NCI-H1417 treated with DMSO at 0.1 percent for 48 hours (cell line): ENCODE measurements around the gene TCF3.

Experiments
- DNase-seq: peaks from one replicate; lab custom pipeline; 2025; lab: John Stamatoyannopoulos, UW

TCF3 gene

DNA sequence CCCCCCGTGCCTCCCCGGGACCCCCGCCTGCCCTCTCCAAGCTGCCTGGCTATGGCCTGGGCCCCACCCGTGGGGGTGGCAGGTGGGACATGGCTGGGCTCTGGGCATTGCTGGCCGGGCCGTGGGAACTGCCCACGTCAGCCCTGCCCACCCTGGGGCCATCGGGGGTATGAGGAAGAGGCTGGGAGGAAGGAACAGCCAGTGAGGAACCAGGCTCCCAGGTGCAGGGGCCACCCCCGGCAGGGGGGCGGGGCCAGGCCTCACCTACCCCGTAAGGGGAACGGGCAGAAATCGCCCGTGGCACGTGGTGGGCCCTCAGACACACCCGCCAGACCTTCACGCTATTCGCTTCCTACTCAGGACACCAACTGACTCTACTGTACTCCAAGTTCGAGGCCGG, 22.4 kb downstream of the TCF3 start:
- DNase-seq: no peak

- DNase-seq: no peak
These were observed 23.1 kb downstream of the TCF3 start for GRCh38 chr19:1629256-1629808.

GRCh38 chr19:1627194-1627593, 25.2 kb downstream of the TCF3 start:
- DNase-seq: no peak

DNA sequence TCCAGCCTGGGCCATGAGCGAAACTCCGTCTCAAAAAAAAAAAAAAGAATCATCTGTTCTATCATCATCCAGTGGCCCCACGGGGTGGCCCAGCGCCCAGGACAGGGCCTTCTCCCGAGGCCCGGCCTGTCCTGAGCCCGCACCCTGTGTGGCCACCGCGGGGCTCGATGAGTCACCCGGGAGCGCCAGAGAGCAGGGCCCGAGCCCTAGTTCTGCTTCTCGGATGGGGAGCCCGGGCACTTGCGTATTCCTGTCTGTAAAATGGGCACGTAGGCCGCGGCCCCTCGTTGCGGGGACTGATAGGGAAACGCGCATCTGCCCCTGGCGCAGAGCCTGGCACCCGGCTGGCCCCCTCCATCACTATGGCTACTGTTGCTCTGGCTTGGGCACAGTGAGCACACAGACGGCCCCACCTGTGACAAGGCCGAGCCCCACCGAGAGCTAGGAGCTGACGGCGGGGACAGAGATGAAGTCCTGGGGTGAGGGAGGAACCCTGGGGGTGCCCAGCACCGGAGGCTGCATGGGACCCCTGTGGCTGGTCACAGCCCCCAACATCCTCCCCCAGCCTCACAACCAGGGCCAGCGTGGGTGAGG, 25.9 kb downstream of the TCF3 start:
- DNase-seq: no peak

- no peak for DNase-seq
These were observed 28.0 kb downstream of the TCF3 start for GRCh38 chr19:1624458-1624857.

DNA sequence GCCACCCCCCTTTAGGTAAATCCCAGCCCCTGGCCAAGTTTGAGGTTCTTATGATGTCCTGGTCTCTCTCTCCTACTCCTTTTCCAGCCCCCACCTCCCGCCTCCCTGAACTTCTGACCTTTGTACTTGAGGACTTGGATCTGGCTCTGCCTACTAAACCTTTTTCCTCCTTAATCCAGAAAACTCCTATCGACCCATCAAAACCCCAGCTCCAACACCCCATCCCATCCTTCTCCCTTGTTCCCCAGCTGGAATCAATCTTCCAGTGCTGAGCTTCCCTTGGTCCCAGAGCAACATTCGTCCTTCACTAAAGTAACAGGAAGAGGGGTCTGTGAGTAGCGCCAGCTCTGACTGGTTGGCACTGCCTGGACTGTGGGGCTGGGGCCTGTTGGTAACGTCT, 29.9 kb downstream of the TCF3 start:
- DNase-seq: no peak

GRCh38 chr19:1622007-1622406, 30.4 kb downstream of the TCF3 start:
- DNase-seq: no peak

- no peak for DNase-seq
These were observed 30.8 kb downstream of the TCF3 start for GRCh38 chr19:1621574-1621973.

DNA sequence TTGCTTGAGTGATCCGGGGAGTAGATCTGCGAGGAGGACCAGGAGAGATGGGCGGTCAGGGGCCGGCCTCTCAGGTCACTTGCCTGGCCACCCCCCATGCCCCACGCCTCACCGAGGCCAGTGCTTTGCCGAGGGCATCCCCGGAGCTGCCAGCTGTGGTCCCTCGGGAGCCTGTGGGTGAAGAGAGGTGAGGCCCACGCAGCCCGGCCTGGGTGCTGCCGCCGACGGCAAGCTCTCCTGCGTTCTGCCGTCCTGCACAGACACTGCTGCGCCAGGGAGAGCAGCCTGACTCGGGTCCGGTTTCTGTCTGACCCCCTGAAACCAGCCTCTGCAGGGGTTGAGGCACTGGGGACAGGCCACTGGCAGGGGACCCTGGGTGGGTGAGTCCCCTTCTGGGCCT, 31.4 kb downstream of the TCF3 start:
- DNase-seq: no peak

- no peak for DNase-seq
These were observed 31.9 kb downstream of the TCF3 start for GRCh38 chr19:1620502-1620901.

DNA sequence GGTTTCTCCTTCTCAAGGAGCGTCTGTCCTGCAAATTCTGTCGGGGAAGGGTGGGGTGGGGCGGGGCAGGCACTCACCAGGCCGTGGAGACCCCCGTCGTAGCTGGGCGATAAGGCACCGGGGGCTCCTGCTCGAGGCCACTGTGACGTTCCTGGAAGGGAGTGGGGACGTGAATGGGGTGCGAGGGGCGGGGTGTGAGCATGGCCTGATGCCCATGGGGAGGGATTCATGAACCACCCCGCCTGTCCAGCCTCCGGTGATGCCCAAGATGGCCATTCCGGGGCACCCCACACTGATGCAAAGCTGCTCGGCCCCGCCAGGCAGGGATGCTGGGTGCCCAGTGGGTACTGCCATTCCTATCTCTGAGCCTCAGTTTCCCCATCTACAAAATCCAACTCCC, 32.7 kb downstream of the TCF3 start:
- DNase-seq: no peak

GRCh38 chr19:1619094-1619439, 33.3 kb downstream of the TCF3 start:
- DNase-seq: no peak

DNA sequence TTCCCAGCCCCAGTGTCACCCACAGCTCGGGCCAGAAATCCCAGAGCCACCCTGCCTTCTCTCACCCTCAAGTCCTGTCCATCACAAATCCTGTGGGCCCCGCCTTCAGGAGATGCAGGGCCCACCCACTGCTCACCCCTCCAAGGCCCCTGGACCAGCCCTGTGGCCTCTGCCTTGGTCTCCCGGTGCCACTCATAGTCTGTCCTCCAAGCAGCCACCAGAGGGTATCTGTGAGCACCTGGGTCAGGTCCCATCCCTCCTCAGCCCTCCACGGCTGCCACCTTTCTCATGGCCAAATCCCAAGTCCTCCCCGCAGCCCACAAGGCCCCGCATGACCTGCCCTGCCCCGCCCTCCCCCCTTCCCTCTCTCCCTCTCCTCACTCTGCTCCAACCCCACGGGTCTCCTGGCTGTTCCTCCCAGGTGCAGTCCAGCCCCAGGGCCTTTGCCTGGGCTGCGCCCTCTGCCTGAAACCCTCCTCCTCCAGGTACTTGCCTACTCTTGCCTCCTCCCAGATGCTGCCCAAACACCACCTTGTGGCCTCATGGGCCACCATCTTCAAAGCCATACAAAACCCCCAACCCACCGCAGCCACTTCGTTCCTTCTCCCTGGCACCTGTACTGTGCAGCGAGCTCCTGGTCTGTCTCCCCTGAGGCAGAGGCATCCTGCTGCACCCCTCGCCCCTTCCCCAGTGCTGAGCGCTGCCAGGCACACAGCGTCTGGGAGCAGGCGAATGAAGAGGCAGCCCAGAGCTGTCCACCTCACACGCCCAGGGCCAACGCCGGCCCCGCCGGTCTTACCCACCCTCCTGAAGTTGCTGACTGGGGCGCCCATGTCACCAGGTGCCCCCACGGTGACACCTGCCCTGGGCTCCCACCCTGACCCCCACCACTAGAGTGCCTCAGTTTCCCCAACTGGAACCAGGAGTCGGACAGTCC, 34.0 kb downstream of the TCF3 start:
- no peak for DNase-seq

DNA sequence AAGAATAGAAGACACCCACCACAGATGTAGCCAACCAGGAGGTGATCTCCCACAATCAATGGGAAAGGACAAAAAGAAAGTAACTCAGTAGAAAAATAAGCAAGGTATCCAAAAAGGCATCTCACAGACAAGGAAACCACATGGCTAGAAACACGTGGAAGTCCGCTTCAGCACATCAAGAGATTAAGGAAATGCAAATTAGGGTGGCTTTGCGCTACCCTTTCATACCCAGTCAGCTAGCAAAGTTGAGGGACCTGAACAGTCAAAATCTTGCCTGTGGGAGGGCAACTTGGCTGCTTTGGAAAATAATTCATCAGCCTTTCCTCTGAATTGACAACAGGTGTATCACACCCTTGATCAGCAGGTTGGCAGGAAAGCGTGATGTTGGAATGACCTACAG, 35.5 kb downstream of the TCF3 start:
- DNase-seq: no peak

DNA sequence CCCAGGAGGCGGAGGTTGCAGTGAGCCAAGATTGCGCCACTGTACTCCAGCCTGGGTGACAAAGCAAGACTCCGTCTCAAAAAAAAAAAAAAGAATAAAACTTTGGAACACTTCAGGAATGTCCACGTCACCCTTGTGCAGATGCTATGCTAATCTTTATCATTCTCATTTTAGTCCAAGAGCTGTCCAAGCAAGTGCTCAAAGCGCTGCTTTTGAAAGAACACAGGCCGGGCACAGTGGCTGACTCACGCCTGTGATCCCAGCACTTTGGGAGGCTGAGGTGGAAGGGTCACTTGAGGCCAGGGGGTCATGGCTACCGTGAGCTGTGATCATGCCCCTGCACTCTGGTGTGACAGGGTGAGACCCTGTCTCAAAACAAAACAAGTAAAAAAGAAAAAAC, 36.0 kb downstream of the TCF3 start:
- DNase-seq: no peak

DNA sequence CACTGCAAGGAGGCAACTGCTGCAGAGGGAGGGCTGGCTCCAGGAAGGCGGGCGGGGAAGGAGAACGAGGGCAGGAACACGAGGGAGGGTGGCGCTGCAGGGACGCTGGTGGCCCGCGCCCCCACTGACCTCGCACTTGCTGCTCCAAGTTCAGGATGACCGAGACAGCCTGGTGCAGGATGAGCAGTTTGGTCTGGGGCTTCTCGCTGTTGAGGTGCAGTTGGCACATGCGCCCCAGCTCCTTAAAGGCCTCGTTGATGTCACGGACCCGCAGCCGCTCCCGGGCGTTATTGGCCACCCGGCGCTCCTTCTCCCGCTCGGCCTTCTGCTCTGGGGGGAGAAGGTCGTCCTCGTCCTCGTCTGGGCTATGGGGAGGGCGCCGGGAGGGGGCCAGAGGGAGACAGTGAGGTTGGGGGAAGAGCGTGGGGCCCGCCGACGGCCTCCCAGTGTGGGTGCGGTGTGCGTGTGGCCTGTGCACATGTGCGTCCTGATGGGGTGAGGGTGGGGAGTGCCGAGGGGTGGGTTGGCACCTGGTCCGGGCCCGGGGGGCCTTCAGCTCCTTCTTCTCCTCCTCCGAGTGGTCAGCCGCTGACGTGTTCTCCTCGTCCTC, 37.2 kb downstream of the TCF3 start:
- no peak for DNase-seq

DNA sequence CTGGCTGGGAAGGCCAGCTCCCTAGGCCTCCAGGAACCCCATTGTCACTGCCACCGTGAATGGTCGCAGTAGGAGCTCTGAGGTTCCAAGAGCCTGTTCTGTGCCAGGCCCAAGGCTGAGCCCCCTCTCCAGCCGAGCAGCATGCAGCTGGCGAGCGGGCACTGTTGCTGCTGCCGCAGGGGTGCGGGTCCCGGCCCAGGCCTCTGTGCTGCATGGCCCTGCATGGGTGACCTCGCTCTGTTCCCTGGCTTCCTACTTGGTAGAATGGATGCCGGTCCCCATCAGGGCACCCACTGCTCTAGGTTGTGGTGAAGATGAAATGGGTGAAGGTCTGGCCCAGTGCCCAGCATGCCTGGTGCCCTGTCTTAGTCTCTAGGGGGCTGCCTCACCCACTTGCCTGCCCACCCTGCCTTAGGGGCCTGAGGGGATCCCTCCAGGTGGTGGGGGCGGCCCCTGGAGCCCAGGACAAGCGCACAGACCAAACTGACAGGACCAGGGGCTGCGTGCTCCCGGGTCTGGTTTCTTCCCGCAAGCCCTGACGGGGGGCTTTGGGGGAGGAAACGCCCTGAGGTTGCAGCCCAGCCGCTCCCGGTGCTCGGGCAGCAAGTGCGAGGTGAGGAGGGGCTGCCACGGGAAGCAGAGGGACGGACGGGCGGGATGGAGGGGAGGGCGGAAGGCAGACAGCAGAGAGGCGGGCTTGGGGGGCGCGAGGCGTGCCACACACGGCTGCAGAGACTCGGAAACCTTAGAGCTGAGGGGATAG, 38.4 kb downstream of the TCF3 start:
- DNase-seq: no peak

DNA sequence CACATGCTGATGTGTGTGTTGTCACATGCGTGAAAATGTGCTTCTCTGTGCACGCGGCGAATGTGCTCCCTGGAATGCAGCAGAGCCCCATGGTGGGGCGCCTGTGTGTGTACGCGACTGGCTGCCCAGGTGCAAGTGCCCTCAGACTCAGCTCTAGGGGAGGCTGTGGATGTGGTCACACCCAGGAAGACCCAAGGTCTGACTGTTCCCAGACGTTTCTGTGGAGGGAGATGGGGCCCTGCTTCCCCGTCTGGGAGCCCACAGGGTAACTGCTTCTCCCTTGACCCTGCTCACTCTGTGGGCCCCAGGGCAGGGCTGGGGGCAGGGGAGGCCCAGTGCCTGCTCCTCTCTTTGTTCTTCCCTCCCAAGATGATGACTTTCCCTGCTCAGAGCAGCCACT, 39.3 kb downstream of the TCF3 start:
- no peak for DNase-seq

DNA sequence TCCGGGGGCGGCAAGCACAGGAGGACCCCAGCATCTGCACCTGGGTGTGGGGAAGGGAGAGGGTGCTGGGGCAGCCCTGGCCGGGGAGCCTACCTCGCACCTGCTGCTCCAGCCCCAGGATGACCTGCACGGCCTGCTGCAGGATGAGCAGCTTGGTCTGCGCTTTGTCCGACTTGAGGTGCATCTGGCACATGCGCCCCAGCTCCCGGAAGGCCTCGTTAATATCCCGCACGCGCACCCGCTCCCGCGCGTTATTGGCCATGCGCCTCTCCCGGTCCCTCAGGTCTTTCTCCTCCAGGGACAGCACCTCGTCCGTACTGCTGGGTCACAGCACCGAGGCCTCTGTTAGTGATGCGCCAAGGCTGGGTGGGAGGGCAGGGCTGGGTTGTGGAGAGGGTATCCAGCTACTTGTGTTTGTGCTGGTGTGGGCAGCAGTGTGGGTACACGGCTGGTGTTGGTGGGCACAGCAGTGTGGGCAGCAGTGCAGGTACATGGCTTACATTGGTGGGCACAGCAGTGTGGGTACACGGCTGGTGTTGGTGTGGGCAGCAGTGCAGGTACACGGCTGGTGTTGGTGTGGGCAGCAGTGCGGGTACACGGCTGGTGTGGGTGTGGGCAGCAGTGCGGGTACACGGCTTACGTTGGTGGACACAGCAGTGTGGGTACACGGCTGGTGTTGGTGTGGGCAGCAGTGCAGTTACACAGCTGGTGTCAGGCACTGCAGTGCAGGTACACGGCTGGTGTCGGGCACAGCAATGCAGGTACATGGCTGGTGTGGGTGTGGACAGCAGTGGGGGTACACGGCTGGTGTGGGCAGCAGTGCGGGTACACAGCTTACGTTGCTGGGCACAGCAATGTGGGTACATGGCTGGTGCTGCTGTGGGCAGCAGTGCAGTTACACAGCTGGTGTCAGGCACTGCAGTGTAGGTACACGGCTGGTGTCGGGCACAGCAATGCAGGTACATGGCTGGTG, 40.0 kb downstream of the TCF3 start:
- no peak for DNase-seq

DNA sequence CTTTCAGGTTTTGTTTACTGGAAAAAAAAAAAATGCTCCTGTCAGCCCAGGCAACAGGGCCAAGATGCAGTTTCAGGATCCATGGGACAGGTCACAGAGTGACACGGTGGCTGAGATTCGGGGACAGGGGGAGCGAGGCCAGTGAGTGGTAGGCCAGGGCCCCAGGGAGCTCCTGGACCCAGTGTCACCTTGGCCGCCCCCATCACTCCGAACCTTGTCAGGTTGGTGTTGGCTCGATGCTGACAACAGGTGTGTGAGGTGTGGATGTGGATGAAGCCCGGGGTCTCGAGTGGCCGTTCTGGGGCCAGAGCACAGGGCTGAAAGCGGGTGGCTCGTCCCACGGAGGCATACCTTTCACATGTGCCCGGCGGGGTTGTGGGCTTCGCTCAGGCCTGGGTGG, 41.1 kb downstream of the TCF3 start:
- DNase-seq: no peak

- DNase-seq: no peak
These were observed 41.8 kb downstream of the TCF3 start for GRCh38 chr19:1610579-1610978.
